ENCODE measurements around the gene HTR2C. TPM values are rescaled to one million over a fixed set of nuclear protein-coding genes. Genes with fewer than 3 reads are reported as not detected.

HTR2C gene
- total RNA-seq, 1 experiment from 2014 or later = 1.5 TPM

DNA sequence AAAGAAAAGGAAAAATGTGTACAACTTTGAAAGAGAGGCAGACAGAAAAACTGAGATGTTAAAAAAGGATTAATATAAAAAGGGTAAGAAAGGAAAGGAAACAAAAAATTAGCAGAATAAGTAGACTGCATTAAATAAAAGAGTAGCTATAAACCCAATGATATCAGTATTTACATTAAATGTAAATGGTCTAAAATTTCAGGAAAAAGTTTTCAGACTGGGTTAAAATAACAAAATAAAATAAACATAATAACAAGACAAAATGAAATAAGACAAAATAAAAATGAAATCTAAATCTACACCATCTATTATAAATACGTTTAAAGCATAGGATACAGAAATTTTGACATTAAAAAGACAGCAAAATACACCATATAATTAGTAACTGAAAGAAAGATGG lies 199.0 kb downstream of the HTR2C start:
- no peak overlapping the region for H3K23ac ChIP-seq (ENCODE audit: insufficient read length, low read depth, low read length)
- peaks cover 7% of the 10 kb centered on the region; the same call in 1 of the 2 replicates for H3K4me1 ChIP-seq (ENCODE audit: insufficient read depth, low read length)
- no peaks in the 10 kb centered on the region for H4K20me1 ChIP-seq (ENCODE audit: control insufficient read depth, insufficient read depth, insufficient read length)
- no peak overlapping the region for H2AFZ ChIP-seq (ENCODE audit: low read length)
- no peaks in the 10 kb centered on the region for H3K23me2 ChIP-seq (ENCODE audit: insufficient read length, low read depth, low read length, poor library complexity, severe bottlenecking)
- H3T11ph ChIP-seq (ENCODE audit: low read length) = no peak overlapping the region
- DNase-seq = no peak
- TF ChIP-seq, protein P1, sequence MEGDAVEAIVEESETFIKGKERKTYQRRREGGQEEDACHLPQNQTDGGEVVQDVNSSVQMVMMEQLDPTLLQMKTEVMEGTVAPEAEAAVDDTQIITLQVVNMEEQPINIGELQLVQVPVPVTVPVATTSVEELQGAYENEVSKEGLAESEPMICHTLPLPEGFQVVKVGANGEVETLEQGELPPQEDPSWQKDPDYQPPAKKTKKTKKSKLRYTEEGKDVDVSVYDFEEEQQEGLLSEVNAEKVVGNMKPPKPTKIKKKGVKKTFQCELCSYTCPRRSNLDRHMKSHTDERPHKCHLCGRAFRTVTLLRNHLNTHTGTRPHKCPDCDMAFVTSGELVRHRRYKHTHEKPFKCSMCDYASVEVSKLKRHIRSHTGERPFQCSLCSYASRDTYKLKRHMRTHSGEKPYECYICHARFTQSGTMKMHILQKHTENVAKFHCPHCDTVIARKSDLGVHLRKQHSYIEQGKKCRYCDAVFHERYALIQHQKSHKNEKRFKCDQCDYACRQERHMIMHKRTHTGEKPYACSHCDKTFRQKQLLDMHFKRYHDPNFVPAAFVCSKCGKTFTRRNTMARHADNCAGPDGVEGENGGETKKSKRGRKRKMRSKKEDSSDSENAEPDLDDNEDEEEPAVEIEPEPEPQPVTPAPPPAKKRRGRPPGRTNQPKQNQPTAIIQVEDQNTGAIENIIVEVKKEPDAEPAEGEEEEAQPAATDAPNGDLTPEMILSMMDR (conservative IDR thresholded peaks at IDR 0.05) = no peak
- no peak overlapping the region for H4K5ac ChIP-seq (ENCODE audit: insufficient read length, low read depth, low read length)
- Mint-ChIP-seq H3K27me3 (ENCODE audit: low read depth) (no peaks in the 10 kb centered on the region; the same call in 1 of the 2 replicates), H3K36me3 (ENCODE audit: insufficient read depth in 1 of 3, low read depth in 3 of 3) (peaks cover 4 to 43% (median 6%) of the 10 kb centered on the region in 3 experiments; a peak in 6 of 7 replicates), H3K27ac (no peak overlapping the region), H3K4me3 (no peak overlapping the region), H3K4me1 (peaks cover 26 to 30% of the 10 kb centered on the region in 2 experiments), H3K9me3 (peaks cover 28 to 33% of the 10 kb centered on the region in 2 experiments)
- H3K14ac ChIP-seq (ENCODE audit: insufficient read depth, low read length) = no peak overlapping the region
- no peak overlapping the region for H4K8ac ChIP-seq (replicated peaks; ENCODE audit: insufficient read length, low read depth, low read length)
- no peak overlapping the region for H3K4me2 ChIP-seq (ENCODE audit: insufficient read depth, insufficient read length, low read length)
- H2BK5ac ChIP-seq (ENCODE audit: insufficient read length, low read length) = no peak overlapping the region
- H4K91ac ChIP-seq (ENCODE audit: insufficient read length, low read depth, low read length) = no peak overlapping the region
- no peak overlapping the region for H3K18ac ChIP-seq (ENCODE audit: insufficient read length, low read depth, low read length)
- H3K9me3 ChIP-seq (ENCODE audit: control insufficient read depth, low read depth, low read length) = no peaks in the 10 kb centered on the region
- no peak overlapping the region for H3K56ac ChIP-seq (ENCODE audit: insufficient read length, low read depth, low read length)
- H3K27me3 ChIP-seq (ENCODE audit: insufficient read depth, low read length) = no peaks in the 10 kb centered on the region; the same call in 1 of the 2 replicates
- no peak overlapping the region for H2BK120ac ChIP-seq (ENCODE audit: low read depth, low read length, poor library complexity, severe bottlenecking)
- H3K27ac ChIP-seq (ENCODE audit: insufficient read length, low read depth, low read length) = no peak overlapping the region
- H2BK12ac ChIP-seq (ENCODE audit: insufficient read length, low read depth, low read length) = no peak overlapping the region
- WGBS (ENCODE audit: extremely low coverage, insufficient read length, low lambda C conversion rate) = no CpG with 5 or more reads among the region's 1 CpG
- H2AK5ac ChIP-seq (ENCODE audit: insufficient read length, low read length) = no peak overlapping the region
- H2BK15ac ChIP-seq (ENCODE audit: low read depth, low read length) = no peak overlapping the region
- no peak overlapping the region for H2BK20ac ChIP-seq (ENCODE audit: low read depth, low read length, poor library complexity, severe bottlenecking)
- no peak overlapping the region for H3K9ac ChIP-seq (ENCODE audit: extremely low read depth, insufficient read length, low read length)
- no peaks in the 10 kb centered on the region for H3K79me1 ChIP-seq (ENCODE audit: insufficient read depth, low read depth, low read length, poor library complexity, severe bottlenecking)
- no peaks in the 10 kb centered on the region for H3K79me2 ChIP-seq (ENCODE audit: insufficient read depth, low read length)
- no peak overlapping the region for H3K4ac ChIP-seq (ENCODE audit: low read depth, low read length)

Measured in H9 (cell line).